ENCODE results near the gene SHOC2. TPM values are rescaled to one million over a fixed set of nuclear protein-coding genes. Genes with fewer than 3 reads are reported as not detected.

Gene SHOC2
- 47.5 TPM in 2 replicates for total RNA-seq (2012; rRNA removed)
- 10.8 and 13.4 TPM in 2 replicates for polyA plus RNA-seq (2012; rRNA removed)
- 2.1 and 3.7 TPM in 2 replicates for polyA plus RNA-seq (2012; cell fraction: cytosol; rRNA removed)
- 0.90 and 10.5 TPM in 2 replicates for polyA plus RNA-seq (2012; cell fraction: nucleus; rRNA removed; ENCODE audit: low replicate concordance)
- Bru-seq, nascent RNA: percentile 91 among the genes with signal in this experiment
- BruChase-seq, experiment 1, labeled RNA remaining after a 6-hour chase: percentile 75 among the genes with signal in this experiment
- BruChase-seq, experiment 2, labeled RNA remaining after a 2-hour chase: percentile 88 among the genes with signal in this experiment
- long read RNA-seq, transcript SHOC2-202 (9 exons, 3,943 nt): major isoform, 57 of 96 reads
- long read RNA-seq, partial matches to known transcripts: 23 of 96 reads
- long read RNA-seq, other reads (novel, unspliced or antisense): 15 of 96 reads

- ChIA-PET CTCF (interaction anchor here (1.0 to 1.4 kb wide), 2 partner anchors 9 to 43 kb away, joined by 3 read pairs; no protein-coding TSS in a partner anchor), POLR2A (ENCODE audit: unreplicated experiment) (interaction anchor here (0.6 to 1.7 kb wide), 6 partner anchors 10 to 491 kb away, joined by 3 to 9 read pairs (median 4); no protein-coding TSS in a partner anchor)
- Histone ChIP-seq H3K9me1 (ENCODE audit: insufficient read depth, low read length) (peaks cover 4% of the 10 kb centered on the region), H3K9me3 (ENCODE audit: control insufficient read depth, insufficient read depth, low read length) (no peaks in the 10 kb centered on the region), H3K56ac (ENCODE audit: extremely low read depth, insufficient read depth, low read length) (peak within 1 kb of the TSS; percentile 99), H2AFZ (replicated peaks; ENCODE audit: low read length, poor library complexity) (peak within 1 kb of the TSS; percentile 96), H4K91ac (ENCODE audit: insufficient read depth, low read depth, low read length) (peak within 1 kb of the TSS; percentile 97), H4K5ac (ENCODE audit: low read depth, low read length) (peak within 1 kb of the TSS; percentile 83), H3K27me3 (ENCODE audit: control insufficient read depth, insufficient read depth, low read length) (no peaks in the 10 kb centered on the region), H3K36me3 (ENCODE audit: control insufficient read depth, insufficient read depth, low read length) (no peaks in the 10 kb centered on the region), H3K4me2 (ENCODE audit: low read depth, low read length) (peak within 1 kb of the TSS; percentile 87), H3K4ac (ENCODE audit: low read depth, low read length) (peak within 1 kb of the TSS; percentile 97), H2BK15ac (ENCODE audit: low read depth, low read length) (peak within 1 kb of the TSS; percentile 99; the same call in 2 of the 3 replicates), H3K27ac (ENCODE audit: insufficient read depth, low read length) (peak within 1 kb of the TSS; percentile 93), H3K9ac (ENCODE audit: low read depth, low read length) (peak within 1 kb of the TSS; percentile 89), H2BK120ac (ENCODE audit: low read depth, low read length) (peak within 1 kb of the TSS; percentile 92), H2AK9ac (replicated peaks; ENCODE audit: low read depth, low read length, poor library complexity) (peak within 1 kb of the TSS; percentile 90), H4K8ac (ENCODE audit: low read depth in 2 of 2, low read length in 2 of 2) (peak within 1 kb of the TSS; percentile 94 to 98), H2BK20ac (ENCODE audit: low read depth, low read length) (peak within 1 kb of the TSS; percentile 70), H3K18ac (ENCODE audit: low read depth, low read length) (peak within 1 kb of the TSS; percentile 85), H3K4me3 (ENCODE audit: insufficient read depth, low read depth, low read length) (peak within 1 kb of the TSS; percentile 76), H3K4me1 (ENCODE audit: control insufficient read depth, insufficient read depth, low read length) (peaks cover 6% of the 10 kb centered on the region; the same call in 1 of the 2 replicates), H3K14ac (replicated peaks; ENCODE audit: low read depth, low read length) (peak within 1 kb of the TSS; percentile 99), H3K79me1 (ENCODE audit: low read depth in 1 of 2, low read length in 2 of 2) (peaks cover 8 to 32% of the 10 kb centered on the region in 2 experiments; a peak in 3 of 4 replicates), H2BK5ac (ENCODE audit: low read depth, low read length, poor library complexity, severe bottlenecking) (peak within 1 kb of the TSS; percentile 94), H3K23ac (ENCODE audit: low read depth, low read length) (peak within 1 kb of the TSS; percentile 100), H4K20me1 (ENCODE audit: insufficient read depth, low read length) (peaks cover 25% of the 10 kb centered on the region; the same call in 1 of the 2 replicates), H2AK5ac (ENCODE audit: low read depth, low read length) (peak within 1 kb of the TSS; percentile 83)
- 0% methylated on average over 13 of the region's 61 CpGs; no CpG with 5 or more reads in 1 of the 2 experiments for WGBS, 2 experiments (ENCODE audit: extremely low coverage in 2 of 2, insufficient read length in 1 of 2)
- dilution Hi-C loops (cut with HindIII; ENCODE audit: low sequenced_read_pairs, unreplicated experiment) (no loop called here), intact Hi-C loops (cut with micrococcal nuclease) (loop anchor here (2.0 to 10.0 kb wide), 2 partner anchors 115 to 615 kb away; partner anchors contain the start of gene SMNDC1), in situ Hi-C loops (cut with MboI; ENCODE audit: low sequenced_read_pairs) (no loop called here)
- no peak for DNase-seq
- peak; percentile 22 for ATAC-seq (ENCODE audit: low read depth)
- no TSS peak for BruUV-seq (replicated peaks)
- TF ChIP-seq SMC3 (IDR thresholded peaks at IDR 0.05; ENCODE audit: low read depth, low read length) (no peak), CEBPB (IDR thresholded peaks at IDR 0.05; ENCODE audit: low read depth, low read length) (no peak), FOS (IDR thresholded peaks at IDR 0.05; ENCODE audit: low read depth, low read length) (no peak), MXI1 (IDR thresholded peaks at IDR 0.05; ENCODE audit: borderline replicate concordance, low read depth, low read length) (peak; percentile 81; the same call in 1 of the 2 replicates), MAZ (IDR thresholded peaks at IDR 0.05; ENCODE audit: borderline replicate concordance, low read depth, low read length) (peak; percentile 65; the same call in 1 of the 2 replicates), POLR2A (IDR thresholded peaks at IDR 0.05; ENCODE audit: low read depth, low read length) (peak; percentile 73), RFX5 (IDR thresholded peaks at IDR 0.05; ENCODE audit: low read depth, low read length) (no peak), CHD1 (IDR thresholded peaks at IDR 0.05; ENCODE audit: low read depth, low read length) (no peak), MAFK (IDR thresholded peaks at IDR 0.05; ENCODE audit: low read depth, low read length) (no peak), RAD21 (IDR thresholded peaks at IDR 0.05; ENCODE audit: low read length) (peak; percentile 27; the same call in 1 of the 2 replicates), NFE2L2 (IDR thresholded peaks at IDR 0.05; ENCODE audit: low read depth, low read length) (no peak)
- TF ChIP-seq, protein P1, sequence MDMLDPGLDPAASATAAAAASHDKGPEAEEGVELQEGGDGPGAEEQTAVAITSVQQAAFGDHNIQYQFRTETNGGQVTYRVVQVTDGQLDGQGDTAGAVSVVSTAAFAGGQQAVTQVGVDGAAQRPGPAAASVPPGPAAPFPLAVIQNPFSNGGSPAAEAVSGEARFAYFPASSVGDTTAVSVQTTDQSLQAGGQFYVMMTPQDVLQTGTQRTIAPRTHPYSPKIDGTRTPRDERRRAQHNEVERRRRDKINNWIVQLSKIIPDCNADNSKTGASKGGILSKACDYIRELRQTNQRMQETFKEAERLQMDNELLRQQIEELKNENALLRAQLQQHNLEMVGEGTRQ (IDR thresholded peaks at IDR 0.05; ENCODE audit: low read depth, low read length): no peak
- TF ChIP-seq, protein P2, sequence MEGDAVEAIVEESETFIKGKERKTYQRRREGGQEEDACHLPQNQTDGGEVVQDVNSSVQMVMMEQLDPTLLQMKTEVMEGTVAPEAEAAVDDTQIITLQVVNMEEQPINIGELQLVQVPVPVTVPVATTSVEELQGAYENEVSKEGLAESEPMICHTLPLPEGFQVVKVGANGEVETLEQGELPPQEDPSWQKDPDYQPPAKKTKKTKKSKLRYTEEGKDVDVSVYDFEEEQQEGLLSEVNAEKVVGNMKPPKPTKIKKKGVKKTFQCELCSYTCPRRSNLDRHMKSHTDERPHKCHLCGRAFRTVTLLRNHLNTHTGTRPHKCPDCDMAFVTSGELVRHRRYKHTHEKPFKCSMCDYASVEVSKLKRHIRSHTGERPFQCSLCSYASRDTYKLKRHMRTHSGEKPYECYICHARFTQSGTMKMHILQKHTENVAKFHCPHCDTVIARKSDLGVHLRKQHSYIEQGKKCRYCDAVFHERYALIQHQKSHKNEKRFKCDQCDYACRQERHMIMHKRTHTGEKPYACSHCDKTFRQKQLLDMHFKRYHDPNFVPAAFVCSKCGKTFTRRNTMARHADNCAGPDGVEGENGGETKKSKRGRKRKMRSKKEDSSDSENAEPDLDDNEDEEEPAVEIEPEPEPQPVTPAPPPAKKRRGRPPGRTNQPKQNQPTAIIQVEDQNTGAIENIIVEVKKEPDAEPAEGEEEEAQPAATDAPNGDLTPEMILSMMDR (conservative IDR thresholded peaks at IDR 0.05; ENCODE audit: low read depth, low read length): peak; percentile 42
Observed at GRCh38 chr10:110919349-110919931, at the start of gene SHOC2. Gene SHOC2 (plus strand): TSS chr10:110919604. CDS start chr10:110964359, 44,755 bp downstream.

All from IMR-90 (cell line).